HL-60 (cell line): Measurements from ENCODE around the gene CCDC192.

Experiments
- CTCF ChIP-seq: IDR thresholded peaks from one replicate; pipeline ENCODE4 v1.5.1; 2011; ENCODE audit warnings: low read length, control low read depth, inconsistent platforms; ENCODE audit not compliant: insufficient read depth
- POLR2AphosphoS5 ChIP-seq: IDR thresholded peaks from 2 replicates; pipeline ENCODE4 v1.6.1; 2012; ENCODE audit warnings: low read depth
- REST ChIP-seq: IDR thresholded peaks from 2 replicates; pipeline ENCODE4 v1.6.1; 2012; ENCODE audit warnings: low read depth; ENCODE audit not compliant: insufficient replicate concordance

- TF ChIP-seq CTCF (no peak), POLR2AphosphoS5 (no peak), REST (no peak)
These were observed 274.0 kb downstream of the CCDC192 start for GRCh38 chr5:127976991-127977717.
